Mononuclear cell (primary cell): ENCODE data around the gene TBCC. TPM values are rescaled to one million over a fixed set of nuclear protein-coding genes. Genes with fewer than 3 reads are reported as not detected.

Experiments used
- H3K27me3 ChIP-seq: 2 replicates; pipeline ENCODE4 v1.6.0; 2011; ENCODE audit warnings: low read length, control low read depth; ENCODE audit not compliant: insufficient read depth
- H3K4me1 ChIP-seq: 2 replicates; pipeline ENCODE4 v1.5.1; 2011; ENCODE audit warnings: mild to moderate bottlenecking, low read length, control low read depth; ENCODE audit not compliant: insufficient read depth
- H3K4me3 ChIP-seq: 2 replicates; pipeline ENCODE4 v1.5.1; 2011; ENCODE audit warnings: mild to moderate bottlenecking, low read length, moderate library complexity
- H3K9me3 ChIP-seq: 2 replicates; pipeline ENCODE4 v1.5.1; 2011; ENCODE audit warnings: low read depth, mild to moderate bottlenecking, control low read depth, low read length
- total RNA-seq: library from RNA; depleted of rRNA; stranded (reverse); fragments of >200 nt; gene quantifications from one replicate; pipeline ENCODE4 v1.2.3, GENCODE V29; 2012

The TBCC gene
- total RNA-seq, 1 donor = 111 TPM

GRCh38 chr6:42702200-42702599 is 43.7 kb downstream of the TBCC start:
- H3K4me1 ChIP-seq = no peaks in the 10 kb centered on the region
- H3K27me3 ChIP-seq = no peaks in the 10 kb centered on the region
- H3K9me3 ChIP-seq = no peaks in the 10 kb centered on the region
- no peak overlapping the region for H3K4me3 ChIP-seq

- Histone ChIP-seq H3K9me3 (no peaks in the 10 kb centered on the region), H3K4me3 (no peak overlapping the region), H3K4me1 (peaks cover 9% of the 10 kb centered on the region), H3K27me3 (no peaks in the 10 kb centered on the region)
Measured at GRCh38 chr6:42698217-42698616, 47.7 kb downstream of the TBCC start.

GRCh38 chr6:42697268-42697655 is 48.6 kb downstream of the TBCC start:
- H3K4me3 ChIP-seq = no peak overlapping the region
- peaks cover 9% of the 10 kb centered on the region for H3K4me1 ChIP-seq
- H3K9me3 ChIP-seq = no peaks in the 10 kb centered on the region
- no peaks in the 10 kb centered on the region for H3K27me3 ChIP-seq

GRCh38 chr6:42696526-42697267 is 49.2 kb downstream of the TBCC start:
- no peak overlapping the region for H3K4me3 ChIP-seq
- peaks cover 9% of the 10 kb centered on the region for H3K4me1 ChIP-seq
- no peaks in the 10 kb centered on the region for H3K9me3 ChIP-seq
- H3K27me3 ChIP-seq = no peaks in the 10 kb centered on the region

- H3K4me1 ChIP-seq = peaks cover 9% of the 10 kb centered on the region
- H3K4me3 ChIP-seq = no peak overlapping the region
- no peaks in the 10 kb centered on the region for H3K27me3 ChIP-seq
- H3K9me3 ChIP-seq = no peaks in the 10 kb centered on the region
Measured at GRCh38 chr6:42694586-42694985, 51.3 kb downstream of the TBCC start.

Other genes with a start within 250 kb of the TBCC start
- 25.2 TPM for gene UBR2, start 182.1 kb downstream of the TBCC start, total RNA-seq
- gene PRPH2, start 23.5 kb downstream of the TBCC start, total RNA-seq = not detected
- gene BICRAL, start 35.9 kb upstream of the TBCC start, total RNA-seq = 13.0 TPM
- 64.2 TPM for gene RPL7L1, start 133.5 kb upstream of the TBCC start, total RNA-seq
- gene PTCRA, start 169.9 kb upstream of the TBCC start, total RNA-seq = 6.9 TPM
- 77.1 TPM for gene CNPY3, start 183.4 kb upstream of the TBCC start, total RNA-seq
- gene GNMT, start 214.7 kb upstream of the TBCC start, total RNA-seq = 0.63 TPM
- gene PEX6, start 233.1 kb upstream of the TBCC start, total RNA-seq = 10.0 TPM
- 15.2 TPM for gene PPP2R5D, start 238.5 kb upstream of the TBCC start, total RNA-seq